HG02610 (cell line): Measurements from ENCODE around the gene DPH7.
"Not testable (repeated sequence)": the region's sequence is repeated elsewhere in the genome, so short reads cannot be mapped to it uniquely, and the experiment has no call there.

Experiments
- ATAC-seq: cut with Tn5 transposase; IDR thresholded peaks from one replicate; pipeline ENCODE4 v1.9.1; 2021; ENCODE audit warnings: mild to moderate bottlenecking, moderate library complexity; ENCODE audit not compliant: unreplicated experiment

DPH7 gene

DNA sequence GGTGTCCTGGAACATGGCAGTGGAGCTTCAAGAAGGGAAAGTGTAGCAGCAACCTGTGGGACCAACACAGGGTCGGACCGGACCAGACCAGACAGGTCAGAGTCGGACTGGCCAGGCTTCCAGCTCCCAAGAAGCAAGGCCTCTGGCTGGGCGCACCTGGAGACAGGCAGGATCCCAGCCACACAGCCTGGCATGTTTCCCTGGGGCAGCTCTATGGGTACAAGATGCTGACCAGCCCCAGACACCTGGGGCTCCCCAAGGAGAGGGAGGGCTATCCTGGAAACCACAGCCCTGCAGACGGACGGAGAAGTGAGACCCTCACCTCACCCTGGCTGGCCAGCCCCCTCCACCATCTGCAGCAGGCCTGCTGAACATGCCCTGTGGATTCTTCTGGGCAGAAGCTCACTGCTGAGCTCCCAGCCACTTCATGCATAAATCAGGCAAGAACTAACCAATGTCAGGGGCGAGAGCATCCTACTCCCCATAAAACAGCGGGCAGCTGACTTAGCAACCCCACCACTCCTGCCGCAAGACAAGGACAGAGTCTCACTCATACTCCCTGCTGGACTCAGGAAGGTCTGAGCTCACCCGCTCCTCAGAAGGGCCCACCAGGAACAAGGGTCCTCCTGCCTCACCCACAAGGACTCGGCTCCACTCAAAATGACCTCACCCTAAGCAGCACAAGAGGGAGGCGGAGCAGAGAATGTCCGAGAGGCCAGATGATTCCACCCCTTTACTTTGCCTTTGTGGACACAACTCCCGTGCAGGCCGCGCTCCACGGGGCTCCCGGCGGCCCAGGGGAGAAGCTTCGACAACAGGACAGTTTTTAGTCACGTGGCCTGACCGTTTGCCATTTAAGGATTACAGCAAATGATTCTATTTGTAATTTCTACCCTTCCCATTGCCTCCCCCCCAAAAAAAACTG is 2.9 kb upstream of the DPH7 start:
- no peak for ATAC-seq

DNA sequence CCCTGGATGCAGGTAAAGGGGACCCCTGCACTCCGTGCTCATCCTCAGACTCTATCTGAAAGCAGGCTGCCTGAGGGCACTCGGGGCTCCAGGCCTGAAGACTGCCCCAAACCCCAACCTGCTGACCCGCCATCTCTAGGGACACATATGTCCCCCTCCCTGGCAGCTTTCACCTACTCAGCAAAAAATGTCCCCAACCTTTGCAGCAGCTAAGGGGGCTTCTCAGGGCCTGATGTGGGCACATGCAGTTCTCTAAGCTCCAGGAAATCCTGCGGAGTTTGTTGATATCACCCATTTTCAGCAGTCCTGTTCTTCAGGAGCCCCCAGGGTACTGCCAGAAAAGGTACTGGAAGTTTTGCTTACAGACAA is 2.2 kb upstream of the DPH7 start:
- no peak for ATAC-seq

GRCh38 chr9:137580209-137580953 is 1.7 kb upstream of the DPH7 start:
- ATAC-seq, result no peak

DNA sequence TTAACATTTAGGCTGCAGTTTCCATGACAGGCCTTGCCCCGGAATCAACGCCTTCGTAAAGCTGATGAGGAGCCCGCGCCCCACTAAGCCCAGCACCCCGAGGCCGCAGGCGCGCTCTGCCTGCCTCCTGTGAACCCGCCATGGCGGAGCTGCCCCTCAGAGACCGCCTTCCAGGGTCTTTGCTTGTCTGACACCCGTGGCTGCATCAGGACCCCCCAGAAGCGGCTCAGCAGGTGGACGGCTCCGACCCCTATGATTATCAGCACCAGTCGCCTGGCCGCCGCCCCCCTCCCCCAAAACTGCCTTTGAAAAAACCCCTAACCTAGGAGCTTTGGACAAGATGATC is 507 bp upstream of the DPH7 start:
- no peak for ATAC-seq

DNA sequence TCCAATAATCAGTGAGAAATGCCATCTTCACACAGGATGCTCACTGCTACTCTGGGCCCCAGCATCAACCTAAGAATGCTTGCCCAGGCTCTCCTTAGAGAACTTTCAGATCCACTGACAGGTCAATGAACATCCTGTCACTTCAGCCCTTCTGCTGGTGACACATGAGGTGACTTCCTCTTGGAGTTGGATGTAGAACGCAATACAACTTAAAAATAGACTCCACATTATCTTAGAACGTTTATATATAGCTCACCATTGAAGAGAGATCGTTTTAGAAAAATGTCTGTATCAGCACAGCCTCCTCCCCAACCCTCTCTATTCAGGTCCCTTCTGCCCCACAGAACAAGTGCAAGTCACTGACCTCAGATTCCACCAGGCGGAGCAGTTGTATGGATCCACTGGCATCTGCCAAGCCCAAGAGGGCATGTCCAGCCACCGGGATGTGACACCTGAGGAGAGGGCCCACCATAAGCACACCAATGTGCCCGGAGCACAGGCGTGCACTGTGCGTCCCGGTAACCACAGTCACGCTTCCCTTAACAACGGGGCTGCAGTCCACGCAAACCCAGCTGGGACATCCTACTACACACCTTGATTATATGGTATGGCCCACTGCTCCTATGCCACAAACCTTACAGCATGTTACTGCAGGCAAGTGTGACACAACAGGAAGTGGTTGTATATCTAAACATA is 2.9 kb downstream of the DPH7 start:
- no peak for ATAC-seq

DNA sequence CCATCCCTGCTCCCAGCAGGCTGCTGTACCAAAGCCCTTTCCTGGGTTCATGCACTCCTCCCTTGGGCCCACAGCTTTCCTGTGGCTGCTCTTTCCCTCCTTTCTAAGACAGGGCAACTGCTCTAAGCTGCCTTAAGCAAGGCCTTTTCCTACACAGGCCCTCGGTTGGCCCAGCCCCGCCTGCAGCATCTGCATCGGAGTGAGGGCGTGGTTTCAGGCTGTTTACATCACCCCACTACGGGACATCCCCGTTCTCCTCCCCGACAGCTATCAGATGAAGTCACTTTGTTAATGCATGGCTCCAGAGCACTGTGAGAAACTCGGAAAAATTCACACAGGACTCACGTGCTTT is 3.4 kb downstream of the DPH7 start:
- no peak for ATAC-seq

DNA sequence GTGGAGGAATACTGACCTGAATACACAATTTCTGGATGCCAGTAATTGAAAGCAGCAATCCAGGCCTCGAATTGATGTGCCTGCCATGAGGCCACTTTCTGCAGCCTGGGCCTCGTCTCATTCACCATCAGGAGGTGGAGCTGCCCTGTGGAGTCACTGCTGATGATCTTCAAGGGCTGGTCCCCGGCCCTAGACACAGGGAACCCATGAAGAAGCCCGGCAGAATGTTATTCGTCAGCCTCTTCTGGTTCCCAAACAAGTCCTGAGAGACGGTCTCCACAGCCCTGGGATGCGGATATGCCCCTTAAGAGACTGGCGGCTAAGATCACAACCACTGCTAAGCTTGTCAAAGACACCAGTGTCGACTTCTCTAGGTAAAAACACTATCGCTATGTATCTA is 4.5 kb downstream of the DPH7 start:
- no peak for ATAC-seq

GRCh38 chr9:137570566-137570965 is 8.2 kb downstream of the DPH7 start:
- no peak for ATAC-seq

GRCh38 chr9:137569609-137570203 is 9.0 kb downstream of the DPH7 start:
- no peak for ATAC-seq

DNA sequence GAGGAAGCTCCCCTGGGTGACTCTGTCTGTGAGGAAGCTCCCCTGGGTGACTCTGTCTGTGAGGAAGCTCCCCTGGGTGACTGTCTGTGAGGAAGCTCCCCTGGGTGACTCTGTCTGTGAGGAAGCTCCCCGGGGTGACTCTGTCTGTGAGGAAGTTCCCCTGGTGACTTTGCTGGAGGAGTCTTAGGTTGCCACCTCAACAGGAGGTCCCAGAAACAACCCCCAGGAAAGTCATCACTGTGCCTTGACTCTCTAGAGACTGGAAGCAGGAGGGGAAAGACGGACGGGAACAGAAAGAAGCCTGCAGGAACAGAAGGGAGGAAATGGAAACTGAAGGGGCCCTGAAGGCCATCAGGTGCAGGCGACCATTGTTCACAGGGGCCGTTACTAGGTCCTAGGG is 10.3 kb downstream of the DPH7 start:
- not testable (repeated sequence) for ATAC-seq

DNA sequence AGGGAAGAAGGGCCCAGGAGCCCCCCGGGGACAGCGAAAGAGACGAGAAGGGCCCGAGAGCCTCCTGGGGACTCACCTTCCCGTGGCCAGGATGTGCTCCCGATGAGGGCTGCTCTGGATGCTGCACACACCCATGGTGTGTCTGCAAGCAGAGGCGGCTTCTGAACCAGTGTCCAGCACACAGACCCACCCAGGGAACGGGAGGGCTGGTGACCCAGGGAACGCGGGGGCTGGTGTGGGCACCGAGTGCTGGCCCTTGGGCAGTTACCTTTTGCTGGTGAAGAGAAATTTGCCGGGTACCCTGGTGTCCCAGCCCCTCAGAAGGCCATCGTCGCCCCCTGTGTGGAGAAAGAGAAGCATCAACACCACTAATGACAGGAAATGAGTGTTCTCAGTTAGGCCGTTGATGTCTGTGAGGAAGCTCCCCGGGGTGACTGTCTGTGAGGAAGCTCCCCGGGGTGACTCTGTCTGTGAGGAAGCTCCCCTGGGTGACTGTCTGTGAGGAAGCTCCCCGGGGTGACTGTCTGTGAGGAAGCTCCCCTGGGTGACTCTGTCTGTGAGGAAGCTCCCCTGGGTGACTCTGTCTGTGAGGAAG is 13.8 kb downstream of the DPH7 start:
- no peak for ATAC-seq

GRCh38 chr9:137564134-137564533 is 14.6 kb downstream of the DPH7 start:
- no peak for ATAC-seq

DNA sequence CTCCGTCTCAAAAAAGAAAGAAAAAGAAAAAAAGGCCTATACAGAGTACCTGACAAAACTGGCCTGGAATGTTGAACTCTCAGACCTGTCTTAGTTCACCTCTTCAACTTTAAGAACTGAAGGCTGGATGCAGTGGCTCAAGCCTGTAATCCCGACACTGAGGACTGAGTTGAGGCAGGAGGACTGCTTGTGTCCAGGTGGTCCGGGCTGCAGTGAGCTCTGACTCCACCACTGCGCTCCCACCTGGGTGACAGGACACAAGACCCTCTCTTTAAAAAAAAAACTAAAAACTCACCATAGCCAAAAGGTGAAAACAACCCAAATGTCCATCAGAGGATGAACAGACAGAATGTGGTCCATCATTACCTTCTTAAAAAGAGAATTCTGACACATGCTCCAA is 20.6 kb downstream of the DPH7 start:
- ATAC-seq, result no peak

- ATAC-seq, result no peak
These were observed 22.5 kb downstream of the DPH7 start for GRCh38 chr9:137556069-137556838.

DNA sequence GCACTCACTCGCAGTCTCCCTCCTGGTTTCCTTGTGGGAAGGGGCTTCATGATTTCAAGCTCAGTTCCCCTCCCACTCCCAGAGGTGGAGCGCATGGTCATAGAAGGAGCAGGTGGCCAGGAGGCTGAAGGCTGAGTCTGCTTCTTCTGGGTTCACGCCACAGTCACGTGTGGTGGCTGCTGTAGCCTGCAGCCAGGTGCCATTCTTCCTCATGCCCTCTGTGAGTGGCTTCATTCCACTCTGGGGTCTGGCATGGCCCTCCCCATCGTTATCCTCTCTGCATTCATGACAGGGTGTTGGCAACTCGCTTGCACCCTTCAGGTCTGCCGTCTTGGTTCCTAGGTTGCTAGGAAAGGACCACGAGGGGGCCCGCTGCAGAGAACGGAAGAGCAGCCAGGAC is 23.5 kb downstream of the DPH7 start:
- ATAC-seq, result no peak

DNA sequence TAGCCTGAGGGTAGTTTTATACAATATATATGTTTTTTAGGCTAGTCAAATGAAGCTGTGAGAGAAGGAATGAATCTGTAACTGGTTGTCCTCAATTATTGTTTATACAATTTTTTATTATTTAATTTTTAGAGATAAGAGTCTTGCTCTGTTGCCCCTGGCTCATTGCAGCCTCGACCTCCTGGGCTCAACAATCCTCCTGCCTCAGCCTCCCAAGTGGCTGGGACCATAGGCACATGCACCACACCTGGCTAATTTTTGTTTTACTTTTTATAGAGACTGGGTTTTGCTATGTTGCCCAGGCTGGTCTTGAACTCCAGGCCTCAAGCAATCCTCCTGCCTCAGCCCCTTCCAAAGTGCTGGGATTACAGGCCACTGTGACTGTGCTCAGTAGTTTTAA is 24.4 kb downstream of the DPH7 start:
- ATAC-seq, result no peak

- ATAC-seq, result not testable (repeated sequence)
These were observed 25.1 kb downstream of the DPH7 start for GRCh38 chr9:137553654-137554053.

DNA sequence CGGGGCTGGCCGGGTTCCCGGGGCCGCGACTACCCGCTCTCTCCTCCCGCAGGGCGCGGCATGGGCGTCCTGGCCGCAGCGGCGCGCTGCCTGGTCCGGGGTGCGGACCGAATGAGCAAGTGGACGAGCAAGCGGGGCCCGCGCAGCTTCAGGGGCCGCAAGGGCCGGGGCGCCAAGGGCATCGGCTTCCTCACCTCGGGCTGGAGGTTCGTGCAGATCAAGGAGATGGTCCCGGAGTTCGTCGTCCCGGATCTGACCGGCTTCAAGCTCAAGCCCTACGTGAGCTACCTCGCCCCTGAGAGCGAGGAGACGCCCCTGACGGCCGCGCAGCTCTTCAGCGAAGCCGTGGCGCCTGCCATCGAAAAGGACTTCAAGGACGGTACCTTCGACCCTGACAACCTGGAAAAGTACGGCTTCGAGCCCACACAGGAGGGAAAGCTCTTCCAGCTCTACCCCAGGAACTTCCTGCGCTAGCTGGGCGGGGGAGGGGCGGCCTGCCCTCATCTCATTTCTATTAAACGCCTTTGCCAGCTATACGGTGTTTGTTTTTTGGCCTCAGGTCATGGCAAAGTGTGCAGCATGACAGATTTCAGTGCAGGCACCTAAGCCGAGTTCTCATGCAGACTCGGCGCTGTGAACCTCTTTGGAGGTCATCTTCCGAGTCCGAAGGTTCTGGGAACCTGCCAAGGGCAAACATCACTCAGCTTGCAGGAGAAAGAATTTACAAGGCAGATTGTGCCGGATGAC is 26.5 kb downstream of the DPH7 start:
- ATAC-seq, result peak; percentile 14

GRCh38 chr9:137551264-137552021 is 27.3 kb downstream of the DPH7 start, which contains the start of gene MRPL41:
TSS of gene MRPL41 (plus strand) at chr9:137551879. CDS start at chr9:137552082, 203 bp downstream.
- ATAC-seq, result peak; percentile 76
